Measurements from ENCODE around the gene SLC26A9.
A peak's percentile ranks its signal among the peaks of the same experiment; 100 is the strongest.

Gene SLC26A9

GRCh38 chr1:205945069-205945468 is 1.8 kb upstream of the SLC26A9 start:
- DNase-seq: no peak

GRCh38 chr1:205944525-205944924 is 1.3 kb upstream of the SLC26A9 start:
- DNase-seq: no peak

- DNase-seq: no peak
Measured at GRCh38 chr1:205942631-205943159, 561 bp downstream of the SLC26A9 start.

DNA sequence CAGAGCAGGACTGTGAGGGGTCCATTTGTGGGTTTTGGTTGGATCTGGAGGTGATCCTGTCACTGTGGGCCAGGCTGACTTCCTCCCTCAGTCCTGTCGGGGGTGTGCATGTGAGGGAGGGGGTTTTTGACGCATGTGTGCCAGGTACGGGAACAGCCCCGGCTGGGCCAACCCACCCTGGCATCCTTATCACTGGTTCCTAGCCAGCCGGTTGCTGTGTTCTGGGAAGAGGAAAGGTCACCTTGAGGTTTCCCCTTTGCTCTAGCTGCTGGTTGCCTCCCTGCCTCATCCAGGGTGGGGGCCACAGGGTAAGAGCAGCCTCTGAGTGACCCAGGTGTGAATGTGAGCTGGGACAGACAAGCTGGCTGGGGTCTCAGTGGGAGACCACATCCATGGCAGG is 2.5 kb downstream of the SLC26A9 start:
- no peak for DNase-seq

DNA sequence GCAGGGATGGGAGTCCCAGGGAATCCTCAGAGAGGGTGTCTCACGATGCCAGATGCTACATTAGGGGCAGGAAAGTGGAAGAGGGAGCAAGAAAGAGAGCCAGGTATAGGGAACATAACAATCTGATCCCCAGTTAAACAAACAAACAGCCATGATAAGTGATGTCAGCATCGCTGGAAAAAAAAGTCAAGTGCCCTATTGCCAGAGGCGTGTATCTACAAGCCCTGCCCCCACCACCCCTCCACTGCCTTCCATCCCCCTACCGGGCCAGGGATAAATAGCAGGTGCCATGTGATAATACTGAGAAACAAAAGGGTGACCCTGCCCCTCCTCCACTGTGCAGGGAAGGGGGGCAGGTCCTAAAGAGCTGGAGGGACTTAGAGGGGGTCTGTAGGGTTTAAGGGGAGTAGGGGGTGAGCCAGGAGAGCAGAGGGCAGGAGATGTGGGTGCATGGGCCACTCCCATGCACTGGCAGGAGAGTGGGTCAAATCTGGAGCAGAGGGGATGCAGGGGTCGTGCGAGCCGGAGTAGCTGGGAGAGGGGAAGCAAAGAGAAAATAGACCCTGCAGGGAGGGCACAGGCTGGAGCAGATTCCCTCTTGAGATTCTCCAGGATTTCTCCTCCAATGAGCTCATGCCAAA is 3.4 kb downstream of the SLC26A9 start:
- no peak for DNase-seq

DNA sequence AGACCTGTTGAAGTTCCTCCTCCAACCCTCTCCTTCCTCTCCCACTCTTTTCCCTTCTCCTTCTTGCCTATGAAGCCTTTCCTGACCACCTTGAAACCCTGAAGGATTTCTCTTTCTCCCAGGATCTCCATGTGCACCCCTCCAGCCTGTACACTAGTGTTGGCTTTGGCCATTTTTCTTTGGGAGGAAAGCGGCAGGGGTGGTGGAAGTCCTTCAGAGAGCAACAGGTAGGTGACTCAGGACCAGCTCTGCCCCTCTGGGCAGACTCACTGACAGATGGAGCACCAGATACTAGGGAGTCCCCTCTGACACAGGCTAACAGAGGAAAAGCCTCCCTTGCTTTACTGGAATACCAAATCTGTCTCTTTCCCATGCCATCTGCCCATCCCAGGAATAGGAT is 4.6 kb downstream of the SLC26A9 start:
- DNase-seq: no peak

DNA sequence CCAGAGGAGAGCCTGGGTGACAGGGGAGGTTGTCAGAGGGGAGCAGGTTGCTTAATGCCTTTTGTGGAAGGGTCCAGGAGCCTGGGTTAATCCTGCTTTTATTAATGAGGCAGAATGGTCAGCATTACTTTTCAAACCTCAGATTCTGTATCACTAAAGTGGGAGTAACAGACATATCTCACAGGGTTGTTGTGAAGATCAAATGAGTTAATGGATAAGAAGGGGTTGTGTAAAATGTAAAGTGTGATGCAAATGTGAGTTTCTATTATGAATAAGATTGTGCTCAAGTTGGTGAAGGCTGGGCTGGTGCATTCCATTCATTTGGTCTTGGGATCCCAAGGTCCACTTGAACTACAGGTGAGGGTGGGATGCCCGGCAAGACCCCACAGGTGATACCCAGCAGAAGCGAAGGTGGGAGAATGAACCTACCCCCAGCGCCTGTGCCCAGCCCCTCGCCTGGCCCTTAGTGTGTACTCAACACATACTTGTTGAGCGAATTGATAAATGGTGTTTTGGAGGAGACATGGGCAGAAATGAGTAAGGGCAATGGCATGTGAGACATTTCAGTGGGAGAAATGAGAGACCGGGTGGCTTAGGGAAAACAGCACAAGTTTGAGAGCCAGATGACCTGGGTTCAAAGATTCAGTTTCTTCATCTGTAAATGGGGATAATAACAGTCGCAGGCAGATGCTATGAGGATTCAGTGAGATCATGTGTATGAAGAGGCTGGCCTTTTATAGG is 6.2 kb downstream of the SLC26A9 start:
- DNase-seq: no peak

DNA sequence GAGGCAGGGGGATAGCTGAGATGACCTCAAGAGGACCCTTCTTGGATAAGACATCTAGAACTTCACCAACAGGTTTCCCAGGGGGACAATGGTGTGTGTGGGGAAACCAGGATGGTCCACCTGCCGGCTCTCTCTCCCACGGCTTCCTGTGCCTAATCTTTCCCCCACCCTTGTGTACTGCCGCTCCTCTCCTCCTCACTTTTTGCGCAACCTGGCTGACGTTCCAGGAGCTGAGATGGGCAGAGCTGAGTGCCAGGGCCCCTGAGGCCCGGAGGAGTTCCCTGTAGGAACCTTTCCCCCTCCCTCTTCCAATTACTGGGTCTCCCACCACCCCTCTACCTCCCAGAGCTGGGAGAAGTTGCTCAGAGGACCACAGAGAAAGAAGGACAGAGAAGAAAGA is 6.9 kb downstream of the SLC26A9 start:
- DNase-seq: no peak

GRCh38 chr1:205935869-205936268 is 7.4 kb downstream of the SLC26A9 start:
- no peak for DNase-seq

GRCh38 chr1:205934788-205935187 is 8.5 kb downstream of the SLC26A9 start:
- no peak for DNase-seq

GRCh38 chr1:205933671-205934618 is 9.3 kb downstream of the SLC26A9 start:
- DNase-seq: no peak

DNA sequence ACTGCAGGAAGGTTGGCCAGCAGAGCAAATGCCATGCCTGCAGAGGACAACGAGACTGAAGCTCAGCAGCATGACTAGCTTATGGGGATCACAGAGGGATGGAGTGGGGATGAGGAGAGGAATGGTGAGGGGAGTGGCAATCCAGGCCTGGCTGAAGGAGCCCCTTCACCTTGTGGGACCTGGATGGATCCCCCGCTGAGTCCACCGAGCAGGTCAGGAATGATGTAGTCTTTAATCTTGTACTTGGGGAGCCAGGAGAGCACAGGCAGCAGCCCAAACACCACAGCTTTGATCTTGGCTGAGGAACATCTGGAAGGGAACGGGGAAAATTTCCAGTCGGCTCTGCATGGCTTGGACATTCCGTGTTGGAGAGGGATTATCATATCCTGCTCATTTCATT is 10.5 kb downstream of the SLC26A9 start:
- DNase-seq: no peak

DNA sequence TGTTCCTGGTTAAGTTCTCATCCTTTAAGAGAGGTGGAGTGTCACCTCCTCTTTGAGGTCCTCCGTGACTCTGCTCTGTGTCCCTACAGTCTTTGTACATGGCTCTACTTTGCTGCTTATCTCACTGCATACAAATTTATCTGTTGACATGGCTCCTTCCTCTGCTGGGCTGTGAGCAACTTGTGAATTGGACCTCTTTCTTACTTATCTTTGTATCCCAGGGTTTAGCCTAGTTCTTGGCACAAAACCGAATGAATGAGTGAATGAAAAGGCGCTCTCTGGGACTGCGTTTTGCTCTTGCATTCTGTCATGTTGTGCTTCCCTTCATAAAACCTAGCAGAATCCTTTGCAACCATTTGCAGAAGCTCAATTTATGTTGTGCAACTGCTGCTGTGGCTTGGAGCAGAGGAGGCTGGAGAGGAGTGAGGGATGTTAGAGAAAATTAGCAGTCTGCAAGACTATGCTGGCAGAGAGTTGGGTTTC is 12.4 kb downstream of the SLC26A9 start:
- no peak for DNase-seq

GRCh38 chr1:205930195-205930577 is 13.1 kb downstream of the SLC26A9 start:
- DNase-seq: no peak

DNA sequence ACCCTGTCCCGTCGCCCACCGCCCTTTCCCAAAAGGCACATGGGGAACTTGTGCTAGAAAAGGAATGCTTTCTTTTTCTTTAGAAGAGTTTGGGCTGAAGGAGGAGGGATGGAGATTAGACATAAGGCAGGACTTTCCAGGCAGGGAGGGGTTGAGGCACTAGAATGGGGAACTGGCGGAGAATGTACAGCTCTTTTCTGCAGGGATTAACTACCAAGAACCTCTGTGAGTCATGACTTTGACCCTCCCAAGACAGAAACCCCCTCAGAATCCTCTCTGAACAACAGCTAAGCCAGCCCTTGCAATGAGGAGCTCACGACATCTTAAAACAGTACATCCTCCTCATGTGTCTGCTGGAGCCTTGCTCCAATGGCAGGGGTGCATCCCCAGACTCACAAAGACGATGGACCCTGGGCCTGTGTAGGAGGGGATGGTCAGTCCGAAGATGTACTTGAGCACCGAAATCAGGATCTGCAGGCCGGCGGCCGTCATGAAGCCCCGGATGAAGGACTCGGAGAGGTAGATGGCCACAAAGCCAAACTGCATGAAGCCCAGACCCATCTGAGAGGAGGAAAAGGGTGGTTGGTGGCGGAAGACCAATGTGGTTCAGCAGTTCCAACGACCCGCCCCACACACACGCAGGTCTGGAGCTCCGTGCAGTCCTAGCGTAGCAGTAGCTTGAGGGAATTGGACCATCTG is 13.6 kb downstream of the SLC26A9 start:
- no peak for DNase-seq

GRCh38 chr1:205928317-205928716 is 14.9 kb downstream of the SLC26A9 start:
- DNase-seq: no peak

- DNase-seq: no peak
Measured at GRCh38 chr1:205927676-205928075, 15.6 kb downstream of the SLC26A9 start.

DNA sequence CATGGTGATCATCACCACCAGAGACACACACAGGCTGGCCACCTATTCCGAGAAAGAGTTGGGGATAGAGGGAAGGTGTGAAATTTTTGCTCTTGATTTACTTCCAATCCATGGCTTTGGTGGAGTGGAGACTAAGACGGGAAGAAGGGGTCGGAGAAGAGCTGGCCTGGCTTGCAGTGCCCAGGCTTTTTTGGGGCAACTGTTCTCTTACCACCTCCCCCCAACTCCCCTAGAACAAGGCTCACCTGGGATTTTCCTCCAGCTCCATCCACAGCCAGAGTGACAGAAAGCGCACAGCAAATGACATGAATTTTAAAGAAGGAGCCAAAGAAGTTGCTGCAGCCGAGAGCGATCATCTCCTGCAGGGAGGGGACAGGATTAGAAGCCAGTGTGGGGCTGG is 16.0 kb downstream of the SLC26A9 start:
- no peak for DNase-seq

DNA sequence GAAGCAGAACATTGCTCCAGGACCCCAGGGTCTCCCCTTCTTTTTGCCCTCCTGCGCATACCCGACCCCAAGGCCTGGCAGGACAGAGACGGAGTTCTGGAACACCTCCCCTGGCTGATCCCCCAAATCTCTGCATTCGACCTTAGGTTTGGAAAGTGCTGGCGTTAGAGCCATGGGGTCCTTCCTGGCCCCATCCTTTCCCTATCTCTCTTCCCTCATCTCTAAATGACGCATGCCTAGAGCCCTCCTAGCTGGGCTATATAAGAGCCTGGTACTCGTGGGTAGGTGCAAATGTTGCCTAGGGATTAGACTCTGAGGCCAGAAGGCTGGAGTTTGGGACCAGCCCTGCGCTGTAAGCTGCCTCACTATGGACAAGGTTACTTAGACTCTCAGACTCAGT is 16.6 kb downstream of the SLC26A9 start:
- no peak for DNase-seq

DNA sequence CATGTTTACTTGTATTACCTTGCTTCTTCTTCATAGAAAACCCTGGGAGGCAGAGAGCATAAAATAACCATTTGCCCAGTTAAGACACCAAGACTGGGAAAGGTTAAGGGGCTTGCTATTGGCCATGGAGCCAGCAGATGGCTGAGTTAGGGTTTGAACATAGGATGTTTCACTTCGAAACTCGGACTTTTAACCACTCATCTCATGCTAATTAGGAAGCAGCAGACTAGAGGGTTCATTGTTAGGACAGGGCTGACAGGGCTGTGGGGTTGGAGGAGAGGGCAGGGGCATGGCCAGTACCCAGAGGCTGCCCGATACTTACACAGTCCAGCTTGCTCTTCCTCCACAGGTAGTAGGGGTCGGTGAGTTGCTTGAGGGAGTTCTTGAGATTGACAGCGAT is 17.0 kb downstream of the SLC26A9 start:
- no peak for DNase-seq

GRCh38 chr1:205925736-205926135 is 17.5 kb downstream of the SLC26A9 start:
- DNase-seq: peak; percentile 92

- no peak for DNase-seq
Measured at GRCh38 chr1:205924460-205924790, 18.8 kb downstream of the SLC26A9 start.
